A673 (cell line): Measurements from ENCODE around the gene THRB. TPM values are rescaled to one million over a fixed set of nuclear protein-coding genes. Genes with fewer than 3 reads are reported as not detected.

Experiments
- BruUV-seq: library from RNA; stranded (reverse); fragments of 400-500 nt; replicated peaks from 2 replicates; lab custom pipeline; 2021; lab: Mats Ljungman, UMichigan
- CTCF ChIA-PET: fragments of 300-600 bp; sonication (Branson Sonifier 250); formaldehyde crosslinking; loops from one replicate; lab custom pipeline; 2022; ENCODE audit warnings: antibody characterized with exemption; lab: Charles Lee
- POLR2A ChIA-PET: fragments of 300-600 bp; sonication (Branson Sonifier 250); formaldehyde crosslinking; loops from one replicate; lab custom pipeline; 2022; ENCODE audit warnings: antibody characterized with exemption; ENCODE audit not compliant: low non-redundant PET; lab: Charles Lee
- DNase-seq: peaks from one replicate; pipeline ENCODE4 v3.0.0-alpha.2; 2015; ENCODE audit warnings: low spot score
- H3K27ac ChIP-seq: fragments of 200-600 bp; sonication (generic); 2 replicates; pipeline ENCODE4 v1.5.1; 2016; ENCODE audit warnings: mixed run types, low read depth, mild to moderate bottlenecking, mixed read lengths, antibody characterized with exemption, low read length; ENCODE audit not compliant: poor library complexity, severe bottlenecking
- H3K27me3 ChIP-seq: fragments of 200-600 bp; sonication (generic); replicated peaks from 2 replicates; pipeline ENCODE4 v1.6.1; 2017; ENCODE audit warnings: mixed run types, low read depth, mild to moderate bottlenecking, mixed read lengths, antibody characterized with exemption, low read length; ENCODE audit not compliant: insufficient read depth, poor library complexity
- H3K36me3 ChIP-seq: fragments of 200-600 bp; sonication (generic); 2 replicates; pipeline ENCODE4 v1.6.1; 2016; ENCODE audit warnings: mixed run types, mild to moderate bottlenecking, mixed read lengths, antibody characterized with exemption, low read length; ENCODE audit not compliant: insufficient read depth, poor library complexity, severe bottlenecking
- H3K4me1 ChIP-seq: fragments of 200-600 bp; sonication (generic); 2 replicates; pipeline ENCODE4 v1.6.1; 2017; ENCODE audit warnings: mixed run types, mild to moderate bottlenecking, mixed read lengths, antibody characterized with exemption, low read length; ENCODE audit not compliant: insufficient read depth, poor library complexity, severe bottlenecking
- H3K4me3 ChIP-seq: fragments of 200-600 bp; sonication (generic); 2 replicates; pipeline ENCODE4 v1.5.1; 2016; ENCODE audit warnings: low read depth, mixed run types, mild to moderate bottlenecking, mixed read lengths, low read length; ENCODE audit not compliant: poor library complexity, severe bottlenecking
- H3K9me3 ChIP-seq: fragments of 200-600 bp; sonication (generic); 2 replicates; pipeline ENCODE4 v1.6.1; 2016; ENCODE audit warnings: mixed run types, low read depth, mild to moderate bottlenecking, mixed read lengths, antibody characterized with exemption, low read length; ENCODE audit not compliant: poor library complexity, severe bottlenecking
- CTCF ChIP-seq: fragments of 300-800, 200-600 bp; sonication (generic); conservative IDR thresholded peaks from 2 replicates; pipeline ENCODE4 v1.5.1; 2017; ENCODE audit warnings: low read depth, mild to moderate bottlenecking, antibody characterized with exemption, low read length, moderate library complexity, mixed read lengths
- EZH2 ChIP-seq: fragments of 200-600 bp; sonication (generic); IDR thresholded peaks from 2 replicates; pipeline ENCODE4 v1.6.1; 2017; ENCODE audit warnings: borderline replicate concordance, low read depth, mild to moderate bottlenecking, mixed read lengths, antibody characterized with exemption, low read length; ENCODE audit not compliant: poor library complexity, severe bottlenecking
- intact Hi-C: fragments of 100-400 bp; cut with micrococcal nuclease; formaldehyde crosslinking; loops from one replicate; pipeline ENCODE4 v1.10.0; 2022; ENCODE audit not compliant: unreplicated experiment
- total RNA-seq: library from RNA; stranded (reverse); gene quantifications from 2 replicates; pipeline ENCODE4 v1.2.3, GENCODE V29; 2021

Gene THRB
- total RNA-seq, 1 experiment from 2014 or later = 0.11 TPM

GRCh38 chr3:24359102-24359501, 135.5 kb downstream of the THRB start:
- no peaks in the 10 kb centered on the region for H3K9me3 ChIP-seq
- intact Hi-C loops = no loop called here
- ChIA-PET POLR2A (no interaction called here), CTCF (no interaction called here)
- H3K4me1 ChIP-seq = no peaks in the 10 kb centered on the region
- no peaks in the 10 kb centered on the region for H3K36me3 ChIP-seq
- no TSS peak for BruUV-seq
- no peak overlapping the region for H3K27ac ChIP-seq
- no peak for DNase-seq
- no peaks in the 10 kb centered on the region for H3K27me3 ChIP-seq
- H3K4me3 ChIP-seq = no peak overlapping the region
- no peak for TF ChIP-seq CTCF
- no peak for TF ChIP-seq EZH2

DNA sequence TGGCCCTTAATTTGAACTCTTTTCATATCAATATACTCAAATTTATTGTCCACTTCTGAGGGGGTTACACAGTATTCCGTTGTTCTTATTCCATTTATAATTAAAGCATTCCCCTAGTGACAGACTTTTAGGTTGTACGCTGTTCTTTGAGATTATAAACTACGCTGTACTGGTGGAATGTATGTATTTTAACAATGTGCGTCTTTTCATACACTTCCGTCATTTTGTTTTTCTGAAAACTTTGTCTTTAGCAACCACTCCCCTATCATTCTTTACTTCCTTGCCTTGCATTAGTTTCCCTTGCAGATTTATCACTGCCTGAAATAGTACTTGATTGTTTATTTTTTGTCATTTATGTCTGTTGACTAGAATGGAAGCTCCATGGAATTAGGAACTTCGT, 137.0 kb downstream of the THRB start:
- no peaks in the 10 kb centered on the region for H3K36me3 ChIP-seq
- no peak overlapping the region for H3K27ac ChIP-seq
- TF ChIP-seq CTCF = no peak
- no peak for TF ChIP-seq EZH2
- intact Hi-C loops = no loop called here
- no TSS peak for BruUV-seq
- H3K9me3 ChIP-seq = no peaks in the 10 kb centered on the region
- DNase-seq = no peak
- H3K4me1 ChIP-seq = no peaks in the 10 kb centered on the region
- POLR2A ChIA-PET = no interaction called here
- CTCF ChIA-PET = no interaction called here
- no peaks in the 10 kb centered on the region for H3K27me3 ChIP-seq
- H3K4me3 ChIP-seq = no peak overlapping the region

GRCh38 chr3:24355806-24356205, 138.8 kb downstream of the THRB start:
- H3K4me1 ChIP-seq = no peaks in the 10 kb centered on the region
- no peaks in the 10 kb centered on the region for H3K27me3 ChIP-seq
- H3K27ac ChIP-seq = no peak overlapping the region
- CTCF ChIA-PET = no interaction called here
- H3K9me3 ChIP-seq = no peaks in the 10 kb centered on the region
- no peak for TF ChIP-seq CTCF
- TF ChIP-seq EZH2 = no peak
- no TSS peak for BruUV-seq
- intact Hi-C loops = no loop called here
- H3K36me3 ChIP-seq = no peaks in the 10 kb centered on the region
- no peak for DNase-seq
- no peak overlapping the region for H3K4me3 ChIP-seq
- POLR2A ChIA-PET = no interaction called here
